GM21737 (cell line): Measurements from ENCODE around the gene B3GALT5.
"Not testable (repeated sequence)": the region's sequence is repeated elsewhere in the genome, so short reads cannot be mapped to it uniquely, and the experiment has no call there.

ENCODE experiments used
- ATAC-seq: cut with Tn5 transposase; IDR thresholded peaks from one replicate; pipeline ENCODE4 v1.9.1; 2021; ENCODE audit warnings: mild to moderate bottlenecking, moderate library complexity; ENCODE audit not compliant: unreplicated experiment

B3GALT5 gene

GRCh38 chr21:39686646-39687468 lies 74.1 kb downstream of the B3GALT5 start:
- no peak for ATAC-seq

DNA sequence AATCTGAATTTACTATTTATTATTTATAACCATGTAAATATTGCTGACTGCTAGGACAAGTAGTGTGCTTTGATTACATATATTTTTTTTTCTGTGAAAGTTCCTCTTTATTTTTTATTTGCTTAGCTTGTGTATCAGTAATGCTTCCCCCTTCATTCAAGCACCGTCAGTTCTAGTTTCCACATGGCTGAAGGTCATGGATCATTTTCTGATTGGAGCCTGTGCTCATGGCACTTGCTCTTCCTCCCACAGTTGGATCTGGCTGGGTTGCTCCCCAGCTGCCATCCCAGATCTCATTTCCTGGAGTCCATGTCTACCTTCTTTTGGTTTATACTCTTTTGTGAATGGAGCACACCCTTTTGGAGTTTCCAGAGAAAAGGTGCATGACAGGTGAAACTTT lies 75.3 kb downstream of the B3GALT5 start:
- no peak for ATAC-seq

DNA sequence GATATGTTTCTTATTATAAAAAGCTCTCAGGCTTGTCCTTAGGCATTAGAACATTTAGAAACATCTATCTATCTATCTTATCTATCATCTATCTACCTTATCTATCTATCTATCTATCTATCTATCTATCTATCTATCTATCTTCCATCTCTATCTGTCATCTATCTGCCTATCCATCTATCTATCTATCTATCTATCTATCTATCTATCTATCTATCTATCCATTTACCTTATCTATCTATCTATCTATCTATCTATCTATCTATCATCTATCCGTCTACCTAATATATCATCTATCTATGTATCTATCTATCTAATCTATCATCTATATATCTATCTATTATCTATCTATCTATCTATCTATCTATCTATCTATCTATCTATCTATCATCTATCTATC lies 77.1 kb downstream of the B3GALT5 start:
- ATAC-seq, result not testable (repeated sequence)

- no peak for ATAC-seq
Observed at GRCh38 chr21:39690454-39690853, 77.7 kb downstream of the B3GALT5 start.

- no peak for ATAC-seq
Observed at GRCh38 chr21:39694750-39695149, 82.0 kb downstream of the B3GALT5 start.

DNA sequence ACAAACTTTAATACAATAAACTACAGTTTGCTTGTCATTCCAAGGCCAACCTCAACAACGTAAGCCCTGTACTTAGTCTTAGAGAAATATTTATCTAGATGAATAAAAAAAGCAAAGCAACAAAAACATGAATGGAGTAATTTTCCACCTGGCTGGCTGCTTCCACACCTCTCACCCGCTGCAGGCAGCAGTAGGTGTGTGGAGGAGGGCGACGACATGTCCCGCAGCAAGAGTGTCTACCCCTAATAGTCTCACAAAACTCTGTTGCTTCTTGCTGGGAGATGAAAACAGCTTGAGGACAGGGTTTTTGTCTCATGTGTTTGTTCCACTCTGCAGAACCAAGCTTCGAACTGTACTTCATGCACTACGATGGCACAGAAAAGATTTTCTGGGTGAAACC lies 83.5 kb downstream of the B3GALT5 start:
- no peak for ATAC-seq

DNA sequence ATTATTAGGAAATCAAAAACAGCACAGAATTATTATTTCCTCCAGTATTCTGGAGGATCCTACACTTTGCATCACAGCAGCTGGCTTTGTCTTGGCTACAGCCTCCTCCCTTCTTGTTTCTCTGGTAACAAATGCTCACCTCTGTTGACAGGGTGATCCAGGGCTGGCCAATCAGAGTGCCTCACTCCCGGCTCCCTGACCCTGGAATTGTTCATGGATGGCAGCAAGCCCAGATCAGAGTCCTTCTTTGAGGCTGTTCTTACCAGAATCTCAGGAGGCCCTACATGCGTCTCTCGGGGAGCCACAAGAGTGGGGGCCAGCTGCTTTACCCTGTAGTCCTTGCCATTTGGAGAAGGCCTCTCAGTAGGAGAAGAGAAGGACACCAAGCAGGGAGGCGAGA lies 83.9 kb downstream of the B3GALT5 start:
- ATAC-seq, result no peak

- ATAC-seq, result no peak
Observed at GRCh38 chr21:39700318-39700717, 87.6 kb downstream of the B3GALT5 start.

DNA sequence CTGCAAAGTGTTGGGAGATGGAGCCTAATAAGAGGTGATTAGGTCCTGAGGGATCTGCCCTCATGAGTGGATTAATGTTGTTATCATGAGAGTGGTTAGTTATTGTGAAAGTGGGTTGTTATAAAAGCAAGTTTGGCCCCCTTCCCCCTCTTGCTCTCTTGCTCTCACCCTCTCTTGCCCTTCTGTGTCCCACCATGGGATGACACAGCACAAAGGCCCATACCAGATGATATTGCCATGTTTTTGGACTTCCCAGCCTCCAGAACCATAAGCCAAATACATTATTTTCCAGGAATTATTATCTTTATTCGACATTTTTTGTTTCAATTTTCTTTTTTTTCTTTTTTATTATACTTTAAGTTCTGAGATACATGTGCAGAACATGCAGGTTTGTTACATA lies 90.8 kb downstream of the B3GALT5 start:
- ATAC-seq, result no peak

- no peak for ATAC-seq
Observed at GRCh38 chr21:39705849-39706248, 93.1 kb downstream of the B3GALT5 start.

GRCh38 chr21:39707316-39707715 lies 94.6 kb downstream of the B3GALT5 start:
- ATAC-seq, result no peak

- ATAC-seq, result no peak
Observed at GRCh38 chr21:39710866-39711265, 98.1 kb downstream of the B3GALT5 start.

DNA sequence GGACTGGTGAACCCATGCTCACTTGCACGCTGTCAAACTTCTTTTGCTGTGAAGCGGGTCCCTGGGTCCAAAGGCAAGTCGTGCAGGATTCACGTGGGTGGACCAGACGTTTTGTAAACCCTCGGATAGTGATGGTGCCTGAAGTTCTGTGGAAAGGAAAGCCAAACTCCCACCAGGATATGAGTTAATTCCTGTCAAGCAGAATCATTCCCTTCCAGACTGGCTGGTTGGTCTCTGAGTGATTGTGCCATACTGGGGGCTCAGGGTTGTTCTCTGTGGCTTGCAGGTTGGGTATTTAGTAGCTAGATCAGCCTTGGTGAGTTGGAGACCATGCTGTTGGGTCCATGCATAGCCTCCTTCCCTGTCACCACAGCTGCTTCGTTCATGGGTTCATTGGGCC lies 99.5 kb downstream of the B3GALT5 start:
- no peak for ATAC-seq

DNA sequence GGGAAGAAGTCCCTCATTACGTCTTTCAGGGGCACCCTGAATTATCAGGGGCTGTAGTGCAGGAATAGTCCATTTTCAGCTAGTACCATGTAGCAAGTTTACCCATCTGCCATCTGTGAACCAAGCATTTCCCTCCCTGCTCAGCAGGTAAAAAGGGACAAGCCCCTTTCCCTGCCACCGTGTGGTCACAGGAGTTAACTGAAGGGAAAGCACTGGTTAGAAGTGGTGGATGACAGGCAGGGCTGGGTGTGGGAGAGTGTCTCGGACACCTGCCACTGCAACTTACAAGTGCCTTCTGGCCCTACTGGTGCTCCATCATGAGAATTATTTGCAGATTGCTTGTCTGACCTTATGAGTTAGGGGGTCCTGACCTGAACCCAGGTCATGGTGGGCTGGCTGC lies 100.2 kb downstream of the B3GALT5 start:
- ATAC-seq, result no peak

DNA sequence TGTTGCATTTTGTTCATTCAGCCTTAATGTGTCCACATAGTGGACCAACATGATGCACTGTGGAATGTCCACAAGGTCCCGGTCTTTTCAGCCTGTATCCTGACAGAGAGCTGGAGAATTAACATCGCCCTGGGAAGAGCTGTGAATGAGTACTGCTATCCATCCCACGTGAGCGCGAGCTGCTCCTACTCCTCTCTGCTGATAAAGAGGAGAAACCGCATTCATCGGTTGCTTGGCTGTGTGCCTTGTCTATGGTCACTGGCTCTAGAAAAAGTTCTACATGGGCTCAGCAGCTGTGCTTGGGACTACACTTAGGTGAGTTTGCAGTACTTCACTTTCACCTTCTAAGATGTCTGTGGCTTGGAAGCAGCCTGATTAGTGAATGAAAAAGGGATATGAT lies 101.2 kb downstream of the B3GALT5 start:
- no peak for ATAC-seq

- no peak for ATAC-seq
Observed at GRCh38 chr21:39714331-39714730, 101.6 kb downstream of the B3GALT5 start.

GRCh38 chr21:39715804-39716397 lies 103.2 kb downstream of the B3GALT5 start:
- no peak for ATAC-seq

DNA sequence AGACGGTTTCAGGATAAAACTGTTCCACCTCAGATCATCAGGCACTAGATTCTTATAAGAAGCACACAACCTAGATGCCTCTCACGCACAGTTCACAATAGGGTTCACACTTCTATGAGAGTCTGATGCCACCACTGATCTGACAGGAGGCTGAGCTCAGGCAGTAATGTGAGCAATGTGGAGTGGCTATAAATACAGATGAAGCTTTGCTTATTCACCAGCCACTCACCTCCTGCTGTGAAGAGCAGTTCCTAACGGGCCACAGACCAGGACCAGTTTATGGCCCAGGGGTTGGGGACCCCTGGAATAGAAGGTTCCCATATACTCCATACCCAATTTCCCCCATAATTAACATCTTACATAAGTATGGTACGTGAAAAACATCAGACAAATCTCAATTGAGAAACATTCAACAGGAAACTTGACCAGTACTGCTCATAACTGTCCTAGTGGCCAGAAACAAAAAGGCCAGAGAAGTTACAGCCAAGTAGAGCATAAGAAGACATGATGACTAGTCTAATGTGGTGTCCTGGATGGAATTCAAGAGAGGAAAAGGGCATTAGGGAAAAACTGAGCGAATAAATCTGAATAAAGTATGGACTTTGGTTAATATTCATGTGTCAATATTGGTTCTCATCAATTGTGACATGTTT lies 107.5 kb downstream of the B3GALT5 start:
- no peak for ATAC-seq

DNA sequence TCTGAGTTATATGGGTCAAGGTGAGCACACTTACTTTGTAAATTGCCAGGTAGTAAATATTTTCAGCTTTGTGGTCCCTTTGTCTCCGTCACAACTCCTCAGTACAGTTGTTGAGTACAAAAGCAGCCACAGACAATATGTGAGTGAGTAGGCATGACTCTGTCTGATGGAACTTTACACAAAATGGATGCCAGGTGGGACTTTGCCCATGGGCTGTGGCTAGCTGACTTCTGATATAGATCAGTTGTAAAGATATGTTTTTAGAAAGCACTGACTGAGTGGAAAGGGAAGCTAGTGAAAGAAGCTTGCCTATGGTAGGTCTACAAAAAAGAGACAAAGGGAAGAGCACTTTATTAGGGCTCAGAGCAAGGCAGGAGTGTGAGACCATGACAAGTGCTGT lies 109.1 kb downstream of the B3GALT5 start:
- ATAC-seq, result no peak
